Measurements from ENCODE around the gene EPHB2.

The EPHB2 gene

DNA sequence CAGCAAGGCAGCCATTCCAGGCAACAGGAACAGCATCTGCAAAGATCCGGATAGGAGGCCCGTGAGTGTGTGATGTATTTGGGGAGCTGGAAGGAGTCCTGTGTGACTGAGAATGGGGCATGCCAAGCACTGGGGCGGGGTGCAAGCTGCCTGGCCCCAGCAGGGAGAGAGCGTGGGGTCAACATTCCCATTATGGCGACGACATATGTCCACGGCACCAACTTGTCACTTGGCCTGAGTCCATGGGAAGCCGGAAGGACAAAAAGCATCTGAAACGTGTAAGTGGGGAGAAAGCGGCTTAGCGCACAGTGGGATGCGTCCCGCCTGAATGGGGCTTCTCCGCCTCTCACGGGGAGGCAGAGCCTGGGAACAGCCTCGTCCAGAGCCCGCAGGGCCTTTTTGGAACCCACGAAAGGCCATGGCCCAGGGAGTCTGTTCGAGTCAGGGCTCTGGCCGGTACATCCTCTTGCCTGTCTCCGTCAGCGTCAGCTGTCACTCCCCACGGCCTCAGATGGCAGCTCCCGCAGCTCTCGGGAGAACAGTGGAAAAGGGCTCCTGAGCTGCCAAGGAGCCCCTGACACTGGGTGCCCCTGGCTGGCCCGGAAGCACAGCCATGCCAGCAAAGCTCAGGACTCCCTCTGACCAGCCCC is 12.4 kb downstream of the EPHB2 start:
- no peak for DNase-seq (ENCODE audit: low spot score)

GRCh38 chr1:22727873-22728272 is 17.2 kb downstream of the EPHB2 start:
- DNase-seq (ENCODE audit: low spot score) = no peak

GRCh38 chr1:22728751-22729399 is 18.2 kb downstream of the EPHB2 start:
- DNase-seq (ENCODE audit: low spot score) = no peak

GRCh38 chr1:22729400-22729773 is 18.7 kb downstream of the EPHB2 start:
- no peak for DNase-seq (ENCODE audit: low spot score)

DNA sequence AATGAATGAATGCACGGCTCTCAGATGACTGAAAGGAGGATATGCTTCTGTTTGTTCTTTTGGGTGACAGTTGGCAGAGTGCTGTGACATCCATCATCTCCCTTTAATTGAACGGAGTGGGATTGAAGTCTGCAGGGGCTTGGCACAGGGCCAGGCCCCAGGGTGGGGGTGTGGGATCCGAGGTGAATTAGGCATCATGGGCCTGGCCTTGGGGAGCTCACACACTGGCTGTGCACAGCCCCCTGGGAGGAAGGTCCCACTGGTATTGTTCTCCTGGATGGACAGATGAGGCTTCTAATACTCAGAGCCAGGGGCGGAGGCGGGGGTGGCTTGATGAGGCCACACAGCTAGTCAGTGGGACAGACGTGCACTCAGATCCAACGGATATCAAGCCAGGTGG is 19.3 kb downstream of the EPHB2 start:
- no peak for DNase-seq (ENCODE audit: low spot score)

DNA sequence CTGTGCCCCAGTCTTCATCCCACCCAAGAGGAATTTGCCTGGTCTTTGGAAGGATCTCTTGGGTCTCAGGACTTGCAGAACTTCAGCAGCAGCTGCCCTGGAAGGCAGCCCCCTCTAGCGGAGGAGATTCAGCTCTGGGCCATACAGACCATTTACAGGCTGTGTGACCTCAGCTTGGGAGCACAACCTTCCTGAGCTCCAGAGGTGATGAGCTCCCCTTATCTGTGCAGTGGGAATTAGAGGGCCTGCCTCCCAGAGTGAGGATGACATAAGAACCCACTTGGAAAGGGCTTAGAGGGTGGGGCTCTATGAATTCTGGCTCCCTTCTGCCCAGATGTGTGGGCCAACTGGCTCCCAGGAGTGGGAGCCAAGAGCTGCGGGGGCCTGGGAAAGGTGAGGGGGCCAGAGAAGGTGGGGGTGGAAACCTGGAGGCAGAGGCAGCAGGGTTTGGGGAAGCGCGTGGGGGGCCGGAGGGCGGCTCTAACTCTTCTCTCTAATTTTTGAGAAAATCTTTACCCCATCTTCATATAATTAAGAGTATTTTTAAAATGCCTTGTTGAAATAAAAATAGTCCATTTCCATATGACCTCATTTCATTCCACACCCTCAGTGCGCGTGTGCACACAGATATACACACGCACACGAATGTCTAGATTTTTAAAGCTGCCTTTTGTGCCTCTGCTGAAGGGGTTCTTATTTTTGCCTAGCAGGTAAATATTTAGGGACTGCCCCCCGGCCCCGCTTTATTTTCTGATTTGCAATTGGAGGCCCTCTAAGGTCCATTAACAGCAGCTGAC is 21.5 kb downstream of the EPHB2 start:
- no peak for DNase-seq (ENCODE audit: low spot score)

DNA sequence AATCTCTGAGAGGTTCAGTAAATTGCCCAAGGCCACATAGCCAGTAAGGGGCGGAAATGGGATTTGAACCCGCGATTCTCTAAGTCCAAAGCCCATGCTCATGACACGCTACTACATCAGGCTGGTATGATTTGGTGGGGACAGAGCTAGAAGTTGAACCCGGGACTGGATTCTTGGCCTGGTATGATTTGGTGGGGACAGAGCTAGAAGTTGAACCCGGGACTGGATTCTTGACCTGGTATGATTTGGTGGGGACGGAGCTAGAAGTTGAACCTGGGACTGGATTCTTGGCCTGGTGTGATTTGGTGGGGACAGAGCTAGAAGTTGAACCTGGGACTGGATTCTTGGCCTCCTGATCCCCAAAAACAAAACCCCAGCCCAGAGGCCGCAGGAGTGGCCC is 23.0 kb downstream of the EPHB2 start:
- DNase-seq (ENCODE audit: low spot score) = no peak

- DNase-seq (ENCODE audit: low spot score) = peak; percentile 55
Observed at GRCh38 chr1:22736501-22737080, 26.0 kb downstream of the EPHB2 start.

- DNase-seq (ENCODE audit: low spot score) = no peak
Observed at GRCh38 chr1:22737374-22738068, 26.9 kb downstream of the EPHB2 start.

DNA sequence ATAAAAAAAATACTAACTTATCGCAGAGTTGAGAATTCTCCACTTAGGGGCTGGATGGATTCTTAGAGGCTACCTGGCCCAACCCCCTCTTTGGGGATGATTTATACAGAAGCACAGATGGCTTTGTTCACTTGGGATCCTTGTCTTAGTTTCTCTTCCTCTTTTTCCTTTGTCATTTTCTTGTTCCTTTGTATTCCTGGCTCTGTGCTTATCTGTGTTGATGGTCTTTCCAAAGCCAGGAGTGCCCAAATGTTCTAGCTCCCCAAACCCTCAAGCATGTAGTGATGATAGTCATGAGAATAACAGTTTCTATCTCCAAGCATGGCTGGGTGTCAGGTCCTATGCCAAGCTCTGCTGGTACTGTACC is 27.4 kb downstream of the EPHB2 start:
- no peak for DNase-seq (ENCODE audit: low spot score)

- no peak for DNase-seq (ENCODE audit: low spot score)
Observed at GRCh38 chr1:22738522-22738921, 27.9 kb downstream of the EPHB2 start.

DNA sequence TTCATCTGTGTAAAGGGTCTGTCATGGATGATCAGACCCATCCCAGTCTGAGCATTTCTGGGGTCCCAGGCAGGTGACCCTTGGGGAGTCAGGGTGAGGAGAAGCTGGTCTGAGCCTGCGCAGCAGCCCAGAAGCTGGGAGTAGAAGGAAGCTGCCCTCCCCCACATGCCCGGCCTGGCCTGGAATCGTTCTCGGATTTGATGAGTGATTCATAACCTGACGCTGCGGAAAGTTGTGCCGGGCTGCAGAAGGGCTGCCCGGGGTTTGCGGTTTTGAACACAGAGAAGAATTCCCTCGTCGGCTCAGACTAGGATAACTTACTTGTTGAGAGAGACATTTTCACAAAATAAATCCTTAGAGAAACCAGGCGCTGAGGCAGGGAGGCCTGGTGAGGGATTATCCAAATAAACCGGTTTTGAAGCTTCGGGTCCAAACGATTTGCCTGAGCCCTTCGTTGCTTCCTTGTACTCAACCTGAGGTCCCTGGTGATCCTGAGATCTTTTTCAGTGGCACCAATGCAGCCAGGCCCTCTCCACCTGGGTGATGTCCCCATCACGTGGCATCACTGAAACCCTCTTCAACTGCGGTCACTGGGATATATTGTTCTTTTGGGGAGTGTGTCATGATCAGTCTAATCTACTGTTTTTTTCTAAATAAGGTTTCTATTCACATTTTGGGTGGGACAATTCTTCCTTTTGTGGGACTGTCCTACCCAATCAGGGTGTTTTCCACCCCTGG is 29.2 kb downstream of the EPHB2 start:
- DNase-seq (ENCODE audit: low spot score) = no peak

DNA sequence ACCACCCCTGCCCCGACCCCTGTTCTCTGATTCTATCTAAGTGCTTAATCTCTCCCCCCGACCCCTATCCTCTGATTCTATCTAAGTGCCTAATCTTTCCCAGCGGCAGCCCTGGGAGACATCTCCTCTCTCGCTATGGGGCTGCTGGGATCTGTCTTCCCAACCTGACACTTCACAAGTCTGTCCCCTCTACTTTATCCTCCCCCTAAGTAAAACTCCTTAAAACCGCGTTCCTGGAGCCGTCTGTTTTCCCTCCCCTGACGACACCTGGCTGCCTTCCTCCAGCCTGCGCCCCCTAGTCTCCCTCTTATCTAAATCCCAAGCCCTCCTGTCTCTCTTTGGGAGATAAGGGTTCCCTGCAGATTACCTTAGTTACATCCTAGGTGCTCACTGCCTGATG is 30.5 kb downstream of the EPHB2 start:
- DNase-seq (ENCODE audit: low spot score) = no peak

GRCh38 chr1:22745669-22746585 is 35.3 kb downstream of the EPHB2 start:
- no peak for DNase-seq (ENCODE audit: low spot score)

- DNase-seq (ENCODE audit: low spot score) = no peak
Observed at GRCh38 chr1:22747021-22747734, 36.5 kb downstream of the EPHB2 start.

- no peak for DNase-seq (ENCODE audit: low spot score)
Observed at GRCh38 chr1:22747735-22748073, 37.1 kb downstream of the EPHB2 start.

GRCh38 chr1:22749503-22749902 is 38.9 kb downstream of the EPHB2 start:
- DNase-seq (ENCODE audit: low spot score) = no peak

DNA sequence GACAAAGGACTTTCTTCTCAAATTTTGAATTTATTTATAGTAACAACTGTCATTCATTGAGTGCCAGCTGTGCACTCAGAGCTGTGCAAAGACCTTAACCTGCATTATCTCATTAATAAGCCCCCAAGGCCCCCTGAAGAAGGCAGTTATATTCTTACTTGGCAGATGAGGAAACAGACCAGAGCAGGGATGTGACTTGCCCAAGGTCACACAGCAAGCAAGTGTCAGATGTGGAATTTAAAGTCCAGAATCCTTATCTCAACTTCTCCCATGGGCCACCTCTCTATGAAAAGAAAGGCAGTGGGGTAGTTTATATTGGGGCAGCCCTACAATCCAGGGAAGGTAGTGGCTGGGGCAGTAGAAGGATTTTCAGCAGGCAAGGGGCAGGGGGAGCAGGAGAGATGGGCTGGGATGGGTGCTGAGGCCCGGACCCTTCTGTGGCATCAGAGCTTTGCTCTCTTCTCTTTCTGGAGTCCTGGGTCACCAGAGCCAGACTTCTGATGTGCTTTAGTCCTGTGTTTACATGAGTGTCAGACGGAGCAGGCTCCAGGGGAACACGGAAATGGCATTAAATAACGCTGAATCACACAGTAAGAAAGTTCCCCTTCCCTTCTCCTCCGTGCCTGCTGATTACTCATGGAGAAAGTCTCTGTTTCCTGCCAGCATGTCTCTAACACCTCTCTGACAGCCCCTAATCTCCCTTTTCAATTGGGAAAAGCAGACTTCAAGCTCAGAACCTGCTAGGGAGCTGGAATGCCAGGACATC is 39.5 kb downstream of the EPHB2 start:
- DNase-seq (ENCODE audit: low spot score) = no peak

- DNase-seq (ENCODE audit: low spot score) = no peak
Observed at GRCh38 chr1:22750685-22751051, 40.0 kb downstream of the EPHB2 start.

Data from iPS-NIHi11 (cell line).